IPS DF 4.7 (cell line): Measurements from ENCODE around the gene ZNF749.
"Not testable (repeated sequence)": the region's sequence is repeated elsewhere in the genome, so short reads cannot be mapped to it uniquely, and the experiment has no call there.

Experiments
- DNase-seq: peaks from one replicate; pipeline ENCODE4 v3.0.0-alpha.2; 2013; ENCODE audit warnings: low spot score; ENCODE audit errors: extremely low read depth

Gene ZNF749

DNA sequence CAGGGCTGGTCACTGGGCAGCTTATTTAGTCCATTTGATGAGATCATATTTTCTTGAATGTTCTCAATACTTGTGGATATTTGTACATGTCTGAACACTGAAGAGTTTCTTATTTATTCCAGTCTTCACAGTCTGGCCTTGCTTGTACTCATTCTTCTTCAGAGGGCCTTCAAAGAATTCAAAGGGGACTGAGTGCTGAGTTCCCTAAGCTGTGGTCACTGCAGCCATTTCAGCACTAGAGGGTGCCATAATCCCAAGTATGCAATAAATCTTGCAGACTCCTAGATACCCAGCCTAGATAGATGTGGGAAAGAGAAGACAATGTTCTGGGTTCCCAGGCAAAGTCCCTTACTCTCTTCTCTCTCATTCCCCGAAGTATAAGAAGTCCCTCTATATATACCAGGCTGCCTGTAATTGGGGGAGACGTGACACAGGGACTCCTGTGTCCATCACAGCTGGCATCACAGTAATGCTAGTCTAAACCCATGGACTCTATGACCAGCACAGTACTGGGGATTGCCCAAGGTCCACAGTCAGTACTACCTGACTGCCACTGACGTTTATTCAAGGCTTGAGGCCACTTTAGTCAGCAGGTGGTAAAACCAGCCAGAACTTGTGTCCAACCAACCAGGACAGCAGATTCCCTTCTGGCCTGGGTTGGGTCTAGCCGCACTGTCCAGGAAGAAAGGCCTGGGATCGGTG, 30.7 kb downstream of the ZNF749 start:
- DNase-seq: no peak

DNA sequence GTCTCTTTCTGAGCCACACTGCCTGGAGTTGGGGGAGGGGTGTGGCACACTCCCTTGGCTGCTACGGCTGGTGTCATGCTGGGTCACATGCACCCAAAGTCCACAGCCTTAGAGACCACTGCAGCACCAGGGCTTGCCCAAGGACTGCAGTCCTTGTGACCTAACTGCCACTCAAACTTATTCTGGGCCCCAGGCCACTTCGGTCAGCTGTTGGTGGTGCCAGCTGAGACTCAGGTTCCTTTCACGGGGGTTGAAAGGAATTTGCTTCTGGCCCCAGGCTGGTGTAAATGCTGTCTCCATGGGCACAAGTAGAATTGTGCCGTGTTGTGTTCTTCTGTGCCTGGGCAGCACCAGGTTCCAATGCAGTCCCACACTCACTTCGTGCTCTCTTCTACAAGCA, 31.4 kb downstream of the ZNF749 start:
- DNase-seq: no peak

DNA sequence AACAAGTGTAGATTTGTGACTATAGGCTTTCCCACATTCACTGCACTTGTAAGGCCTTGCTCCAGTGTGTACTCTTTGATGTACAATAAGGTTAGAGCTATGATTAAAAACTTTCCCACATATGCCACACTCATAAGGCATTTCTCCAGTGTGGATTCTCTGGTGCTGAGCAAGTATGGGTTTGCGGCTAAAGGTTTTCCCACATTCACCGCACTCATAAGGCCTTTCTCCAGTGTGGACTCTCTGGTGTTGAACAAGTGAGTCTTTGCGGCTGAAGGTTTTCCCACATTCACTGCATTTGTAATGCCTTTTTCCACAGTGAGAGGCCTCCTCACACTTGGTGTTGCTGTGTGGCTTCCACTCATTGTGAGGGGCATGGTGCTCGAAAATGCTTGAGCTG, 38.5 kb downstream of the ZNF749 start:
- no peak for DNase-seq

DNA sequence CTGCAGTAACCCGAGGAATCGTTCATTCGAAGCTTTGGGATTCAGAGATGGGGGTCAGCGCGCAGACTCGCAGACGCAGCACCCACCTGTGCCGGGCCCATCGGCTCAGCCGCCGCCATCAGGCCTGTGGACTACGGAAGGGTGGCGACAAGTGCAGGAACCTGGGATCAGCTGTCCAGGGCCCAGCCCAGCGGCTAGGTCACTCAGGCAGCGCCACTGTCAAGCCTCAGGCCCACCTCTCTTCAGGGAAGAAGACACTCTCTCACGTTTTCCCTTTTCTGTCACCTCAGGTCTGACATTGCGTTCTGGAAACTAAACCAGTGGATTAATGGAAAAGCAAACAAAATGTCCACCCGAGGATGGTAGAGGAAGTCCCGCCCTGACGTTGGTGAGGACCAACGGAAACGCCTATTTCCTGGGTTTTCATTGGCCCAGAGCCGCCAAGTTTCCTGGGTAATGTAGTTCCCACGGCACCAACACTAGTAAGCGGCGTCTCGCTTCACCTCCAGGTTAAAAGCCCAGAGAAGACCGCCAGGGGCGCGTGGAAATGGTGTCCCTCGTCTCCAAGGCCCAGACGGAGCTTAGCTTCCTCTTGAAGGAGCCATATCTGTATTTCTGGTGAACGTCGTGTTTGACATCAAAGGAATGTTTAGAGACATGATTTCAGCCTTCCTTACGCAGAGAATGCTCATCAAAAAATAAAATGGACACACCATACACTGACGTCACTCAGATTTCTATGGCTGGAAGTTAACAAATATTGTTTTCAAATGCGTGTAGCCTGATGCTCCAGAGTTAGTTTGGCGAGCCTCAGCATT, 42.3 kb downstream of the ZNF749 start, which contains the start of gene ZNF772:
ZNF772 (minus strand) TSS at position 376 of the 818 bp plus-strand sequence; CDS start at position 119, 257 bp downstream.
- peak; percentile 80 for DNase-seq

DNA sequence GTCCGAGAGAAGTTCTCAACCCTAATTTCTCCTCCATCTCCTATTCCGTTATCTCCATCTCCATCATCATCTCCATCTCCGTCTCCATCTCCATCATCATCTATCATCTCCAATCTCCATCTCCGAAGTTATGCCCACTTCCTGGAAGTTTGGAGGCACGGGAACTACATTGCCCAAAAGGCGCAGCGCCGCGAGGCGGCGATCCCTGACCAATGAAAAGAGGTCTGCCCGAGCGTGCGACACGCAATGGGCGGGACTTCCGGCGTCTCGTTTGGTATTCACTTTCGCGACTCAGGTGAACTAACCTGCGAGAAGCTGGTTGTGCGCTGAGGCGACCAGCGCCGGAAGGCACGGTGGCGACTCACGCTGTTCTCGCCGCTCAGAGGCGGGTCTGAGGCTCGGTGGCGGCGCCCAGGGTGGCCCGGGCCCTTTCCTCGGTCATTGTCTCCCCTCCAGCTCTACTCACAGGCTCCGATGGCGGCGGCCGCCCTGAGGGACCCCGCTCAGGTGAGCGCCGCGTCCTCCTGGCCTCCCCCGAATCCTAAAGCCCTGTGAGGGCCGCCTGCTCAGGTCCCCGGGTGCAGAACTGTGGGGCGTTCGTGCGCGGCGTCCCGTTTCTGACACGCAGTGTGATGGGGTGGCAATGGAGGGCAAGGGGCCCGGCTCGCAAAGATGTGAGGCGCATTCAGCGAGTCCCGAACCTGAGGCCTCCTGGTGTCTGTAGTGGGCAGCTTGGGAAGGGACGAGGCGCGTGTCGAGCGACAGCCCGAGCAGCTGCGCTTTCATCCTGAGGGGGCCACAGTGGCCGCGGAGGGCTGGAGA, 52.6 kb downstream of the ZNF749 start, which contains the start of gene ZNF419:
ZNF419 (plus strand) TSS at position 274 of the 822 bp plus-strand sequence; CDS start at position 475, 201 bp downstream.
- peak; percentile 76 for DNase-seq

DNA sequence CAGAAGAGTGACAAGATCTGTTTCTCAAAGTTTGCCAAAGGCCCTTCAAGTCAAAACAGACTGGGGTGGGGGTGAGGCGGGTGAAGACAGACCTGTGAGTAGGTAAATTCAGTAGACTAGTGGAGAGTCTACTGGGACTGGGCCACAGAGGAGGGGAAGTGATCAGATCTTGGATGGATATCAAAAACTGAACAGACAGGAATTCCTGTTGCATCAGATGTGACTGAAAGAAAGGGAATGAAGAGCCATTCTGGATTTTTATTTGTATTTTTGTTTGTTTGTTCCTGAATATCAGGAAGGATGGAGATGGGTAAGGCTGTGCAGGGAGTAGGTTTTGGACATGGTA, 53.1 kb downstream of the ZNF749 start:
- not testable (repeated sequence) for DNase-seq
